GM21825 (cell line): ENCODE data around the gene TACC3.

Experiments
- ATAC-seq: cut with Tn5 transposase; IDR thresholded peaks from one replicate; pipeline ENCODE4 v1.9.1; 2021; ENCODE audit warnings: mild to moderate bottlenecking, moderate library complexity; ENCODE audit not compliant: unreplicated experiment

TACC3 gene

GRCh38 chr4:1787411-1788077 is 66.2 kb downstream of the TACC3 start:
- ATAC-seq, result no peak

- ATAC-seq, result no peak
Measured at GRCh38 chr4:1788254-1788973, 67.1 kb downstream of the TACC3 start.

GRCh38 chr4:1789552-1789951 is 68.2 kb downstream of the TACC3 start:
- no peak for ATAC-seq

GRCh38 chr4:1790005-1790404 is 68.7 kb downstream of the TACC3 start:
- no peak for ATAC-seq

- ATAC-seq, result no peak
Measured at GRCh38 chr4:1792158-1792831, 71.0 kb downstream of the TACC3 start.

- ATAC-seq, result no peak
Measured at GRCh38 chr4:1792832-1793495, 71.6 kb downstream of the TACC3 start, which contains the start of gene FGFR3. Gene FGFR3 (plus strand): TSS chr4:1793293. CDS start chr4:1793935, 642 bp downstream.

- no peak for ATAC-seq
Measured at GRCh38 chr4:1793496-1793840, 72.1 kb downstream of the TACC3 start.

- no peak for ATAC-seq
Measured at GRCh38 chr4:1793940-1794808, 72.9 kb downstream of the TACC3 start.
